Caco-2 (cell line): Measurements from ENCODE around the gene PTPRN2. TPM values are rescaled to one million over a fixed set of nuclear protein-coding genes. Genes with fewer than 3 reads are reported as not detected.

Experiments
- BruUV-seq: library from RNA; stranded (reverse); fragments of 400-500 nt; replicated peaks from 2 replicates; lab custom pipeline; 2021; lab: Mats Ljungman, UMichigan
- CTCF ChIA-PET: fragments of 300-600 bp; sonication (Branson Sonifier 250); formaldehyde crosslinking; loops from one replicate; lab custom pipeline; 2022; ENCODE audit warnings: antibody characterized with exemption; lab: Charles Lee
- POLR2A ChIA-PET: fragments of 300-600 bp; sonication (Branson Sonifier 250); formaldehyde crosslinking; loops from one replicate; lab custom pipeline; 2022; ENCODE audit warnings: antibody characterized with exemption; lab: Charles Lee
- DNase-seq, 2 experiments: peaks; one replicate each; pipeline versions ENCODE4 v3.0.0 to v3.0.0-alpha.2; 2020 to 2022
- H3K27me3 ChIP-seq: replicated peaks from 2 replicates; pipeline ENCODE4 v1.6.0; 2011; ENCODE audit warnings: low read length; ENCODE audit not compliant: control insufficient read depth, insufficient read depth
- H3K36me3 ChIP-seq: 2 replicates; pipeline ENCODE4 v1.5.1; 2011; ENCODE audit warnings: low read length; ENCODE audit not compliant: control insufficient read depth, insufficient read depth
- H3K4me1 ChIP-seq: fragments of 250-450 bp; sonication (Bioruptor Pico); 2 replicates; pipeline ENCODE4 v1.5.1; 2020; ENCODE audit warnings: mild to moderate bottlenecking
- H3K4me3 ChIP-seq: 2 replicates; pipeline ENCODE4 v1.5.1; 2011; ENCODE audit warnings: low read depth, mild to moderate bottlenecking, control low read depth, low read length
- H3K9me3 ChIP-seq: fragments of 250-450 bp; sonication (Bioruptor Pico); 2 replicates; pipeline ENCODE4 v1.5.1; 2020; ENCODE audit warnings: mild to moderate bottlenecking, moderate library complexity
- H3K27ac Mint-ChIP-seq: one replicate; pipeline ENCODE4 v1.8.0; 2022; ENCODE audit warnings: mixed read lengths; ENCODE audit not compliant: unreplicated experiment
- H3K27me3 Mint-ChIP-seq: one replicate; pipeline ENCODE4 v1.8.0; 2022; ENCODE audit warnings: mixed read lengths; ENCODE audit not compliant: insufficient read depth, unreplicated experiment
- H3K36me3 Mint-ChIP-seq: one replicate; pipeline ENCODE4 v1.8.0; 2022; ENCODE audit warnings: mild to moderate bottlenecking, mixed read lengths; ENCODE audit not compliant: insufficient read depth, unreplicated experiment
- H3K4me1 Mint-ChIP-seq: one replicate; pipeline ENCODE4 v1.8.0; 2022; ENCODE audit warnings: low read depth, mixed read lengths; ENCODE audit not compliant: unreplicated experiment
- H3K4me3 Mint-ChIP-seq: one replicate; pipeline ENCODE4 v1.8.0; 2022; ENCODE audit warnings: mild to moderate bottlenecking, moderate library complexity, mixed read lengths; ENCODE audit not compliant: unreplicated experiment
- H3K9me3 Mint-ChIP-seq: one replicate; pipeline ENCODE4 v1.8.0; 2022; ENCODE audit warnings: mixed read lengths; ENCODE audit not compliant: unreplicated experiment
- CTCF ChIP-seq, 2 experiments: fragments of 200-600 bp in 1 of 2; IDR thresholded peaks; 1 replicate in 1 of 2; 2 replicates in 1 of 2; pipeline versions ENCODE4 v1.5.1 to v1.8.0; 2011 to 2022; ENCODE audit warnings: antibody characterized with exemption in 1 of 2, control low read depth in 1 of 2, inconsistent platforms in 1 of 2, low read depth in 1 of 2, low read length in 1 of 2, mild to moderate bottlenecking in 1 of 2, moderate library complexity in 1 of 2; ENCODE audit not compliant: insufficient read depth in 1 of 2, severe bottlenecking in 1 of 2, unreplicated experiment in 1 of 2
- intact Hi-C: fragments of 100-400 bp; cut with micrococcal nuclease; formaldehyde crosslinking; loops from one replicate; pipeline ENCODE4 v1.10.0; 2022; ENCODE audit not compliant: unreplicated experiment
- total RNA-seq: library from RNA; stranded (reverse); gene quantifications from 2 replicates; pipeline ENCODE4 v1.2.3, GENCODE V29; 2022

PTPRN2 gene
- total RNA-seq, 1 experiment from 2014 or later, result 1.4 TPM

DNA sequence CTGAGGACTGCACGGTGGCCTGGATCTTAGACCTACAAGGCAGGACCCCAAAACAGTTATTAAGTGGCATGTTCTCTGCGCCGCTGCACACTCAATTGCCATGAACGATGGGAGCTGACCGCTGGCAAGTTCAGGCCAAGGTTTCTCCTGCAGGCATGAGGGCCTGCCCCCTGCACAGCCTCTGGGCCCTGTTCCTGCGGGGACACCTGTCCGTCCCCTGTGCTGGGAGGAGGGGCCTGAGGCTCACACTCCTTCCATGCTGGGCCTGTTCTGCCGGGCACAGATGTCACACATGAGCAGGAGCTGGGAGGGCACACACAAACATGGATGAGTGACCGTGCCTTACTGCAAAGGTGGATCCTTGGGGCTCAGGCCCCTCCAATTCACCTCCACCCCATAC is 90.0 kb downstream of the PTPRN2 start:
- BruUV-seq, result no TSS peak
- POLR2A ChIA-PET, result no interaction called here
- intact Hi-C loops, result loop anchor here (2.0 kb wide), 1 partner anchor 149 kb away; no protein-coding TSS in a partner anchor

GRCh38 chr7:158495786-158496185 is 91.8 kb downstream of the PTPRN2 start:
- Mint-ChIP-seq H3K4me1 (peaks cover 6% of the 10 kb centered on the region), H3K27me3 (no peaks in the 10 kb centered on the region), H3K9me3 (no peaks in the 10 kb centered on the region), H3K4me3 (no peak overlapping the region), H3K36me3 (no peaks in the 10 kb centered on the region), H3K27ac (no peak overlapping the region)
- H3K9me3 ChIP-seq, result no peaks in the 10 kb centered on the region
- no peaks in the 10 kb centered on the region for H3K36me3 ChIP-seq
- no peak overlapping the region for H3K4me3 ChIP-seq
- H3K4me1 ChIP-seq, result peaks cover 6% of the 10 kb centered on the region; the same call in 1 of the 2 replicates
- ChIA-PET POLR2A (no interaction called here), CTCF (no interaction called here)
- DNase-seq, result peak in 1 of 2 experiments; percentile 34
- peak in 1 of 2 experiments; percentile 16 for TF ChIP-seq CTCF (IDR thresholded peaks at IDR 0.05; ENCODE audit: insufficient read depth in 1 of 2, low read depth in 1 of 2, low read length in 1 of 2, severe bottlenecking in 1 of 2, unreplicated experiment in 1 of 2)
- H3K27me3 ChIP-seq, result no peaks in the 10 kb centered on the region
- BruUV-seq, result no TSS peak
- intact Hi-C loops, result loop anchor here (2.0 kb wide), 1 partner anchor 151 kb away; no protein-coding TSS in a partner anchor

More for the DNA sequence above, 90.0 kb downstream of the PTPRN2 start:
- no peak overlapping the region for H3K4me3 ChIP-seq
- no peak for DNase-seq
- no peaks in the 10 kb centered on the region for H3K36me3 Mint-ChIP-seq
- H3K27ac Mint-ChIP-seq, result no peak overlapping the region
- H3K36me3 ChIP-seq, result no peaks in the 10 kb centered on the region
- no peaks in the 10 kb centered on the region for H3K27me3 ChIP-seq
- no peaks in the 10 kb centered on the region for H3K9me3 ChIP-seq
- no peak overlapping the region for H3K4me3 Mint-ChIP-seq
- peaks cover 6% of the 10 kb centered on the region; the same call in 1 of the 2 replicates for H3K4me1 ChIP-seq
- CTCF ChIA-PET, result no interaction called here
- TF ChIP-seq CTCF (IDR thresholded peaks at IDR 0.05; ENCODE audit: insufficient read depth in 1 of 2, low read depth in 1 of 2, low read length in 1 of 2, severe bottlenecking in 1 of 2, unreplicated experiment in 1 of 2), result no peak
- no peaks in the 10 kb centered on the region for H3K9me3 Mint-ChIP-seq
- H3K4me1 Mint-ChIP-seq, result peaks cover 6% of the 10 kb centered on the region
- no peaks in the 10 kb centered on the region for H3K27me3 Mint-ChIP-seq

- peaks cover 6% of the 10 kb centered on the region for H3K4me1 Mint-ChIP-seq
- Histone ChIP-seq H3K9me3 (no peaks in the 10 kb centered on the region), H3K36me3 (no peaks in the 10 kb centered on the region), H3K4me3 (no peak overlapping the region), H3K27me3 (no peaks in the 10 kb centered on the region), H3K4me1 (peaks cover 6% of the 10 kb centered on the region; the same call in 1 of the 2 replicates)
- H3K27ac Mint-ChIP-seq, result no peak overlapping the region
- BruUV-seq, result no TSS peak
- CTCF ChIA-PET, result no interaction called here
- H3K36me3 Mint-ChIP-seq, result no peaks in the 10 kb centered on the region
- H3K9me3 Mint-ChIP-seq, result no peaks in the 10 kb centered on the region
- H3K27me3 Mint-ChIP-seq, result no peaks in the 10 kb centered on the region
- POLR2A ChIA-PET, result no interaction called here
- no peak overlapping the region for H3K4me3 Mint-ChIP-seq
- TF ChIP-seq CTCF (IDR thresholded peaks at IDR 0.05; ENCODE audit: insufficient read depth in 1 of 2, low read depth in 1 of 2, low read length in 1 of 2, severe bottlenecking in 1 of 2, unreplicated experiment in 1 of 2), result no peak
- no peak for DNase-seq
- intact Hi-C loops, result no loop called here
These were observed 92.4 kb downstream of the PTPRN2 start for GRCh38 chr7:158495216-158495615.
